GM11168 (cell line): Measurements from ENCODE around the gene DOCK11.
"Not testable (repeated sequence)": the region's sequence is repeated elsewhere in the genome, so short reads cannot be mapped to it uniquely, and the experiment has no call there.

Experiments used
- in situ Hi-C: fragments of 300-500 bp; cut with MboI; formaldehyde crosslinking; loops from one replicate; pipeline ENCODE4 v1.12.0; 2022; ENCODE audit warnings: low sequenced_read_pairs; ENCODE audit not compliant: unreplicated experiment

DOCK11 gene

DNA sequence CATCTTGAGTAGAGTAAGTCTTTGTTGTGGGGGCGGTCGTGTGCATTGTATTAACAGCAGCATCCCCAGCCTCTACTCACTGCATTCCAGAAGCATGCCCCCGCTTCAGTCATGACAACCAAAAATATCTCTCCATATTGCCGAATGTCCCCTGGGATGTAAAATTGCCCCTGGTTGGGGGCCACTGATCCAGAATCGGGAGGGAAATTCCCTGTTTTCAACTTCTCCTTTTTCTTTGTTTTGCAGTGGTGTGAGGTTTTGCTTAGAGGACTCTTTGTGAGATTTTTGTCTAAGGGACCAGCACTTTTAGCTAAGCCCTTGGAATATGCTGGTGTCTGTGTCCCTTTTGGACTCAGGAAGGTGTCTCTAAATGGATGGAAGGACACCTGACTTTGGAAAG, 228.8 kb downstream of the DOCK11 start:
- in situ Hi-C loops: no loop called here

DNA sequence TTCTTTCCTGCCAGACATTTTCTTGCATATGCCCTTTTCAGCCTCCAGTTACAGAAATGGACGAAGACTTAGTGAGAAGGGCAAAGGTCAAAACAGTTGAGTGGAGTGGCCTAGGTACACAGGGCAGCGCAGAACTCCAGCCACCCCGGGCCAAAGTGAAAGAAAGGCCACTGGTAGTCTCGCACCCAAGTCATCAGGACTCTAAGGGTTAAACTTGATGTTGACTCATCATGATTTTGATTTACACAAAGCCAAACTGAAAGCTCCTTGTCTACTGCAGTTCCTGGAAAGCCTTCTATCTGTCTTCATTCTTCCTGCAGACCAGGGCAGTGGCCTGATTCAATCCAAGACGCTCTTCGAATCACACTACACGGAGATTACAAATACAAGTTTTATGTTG, 229.2 kb downstream of the DOCK11 start:
- in situ Hi-C loops: no loop called here

DNA sequence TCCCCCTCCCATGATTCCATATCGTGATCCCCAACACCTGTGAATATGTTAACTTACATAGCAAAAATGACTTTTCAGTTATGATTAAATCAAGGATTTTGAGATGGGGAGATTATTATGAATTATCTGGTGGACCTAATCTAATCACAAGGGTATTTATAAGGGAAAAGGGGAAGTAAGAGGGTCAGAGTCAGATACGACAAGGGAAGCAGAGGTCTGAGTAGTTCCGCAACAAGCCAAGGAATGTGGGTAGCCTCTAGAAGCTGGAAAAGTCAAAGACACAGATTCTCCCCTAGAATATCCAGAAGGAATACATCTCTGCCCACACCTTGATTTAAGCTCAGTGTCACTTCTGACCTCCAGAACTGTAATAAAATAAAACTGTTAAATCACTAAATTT, 230.8 kb downstream of the DOCK11 start:
- in situ Hi-C loops: no loop called here

DNA sequence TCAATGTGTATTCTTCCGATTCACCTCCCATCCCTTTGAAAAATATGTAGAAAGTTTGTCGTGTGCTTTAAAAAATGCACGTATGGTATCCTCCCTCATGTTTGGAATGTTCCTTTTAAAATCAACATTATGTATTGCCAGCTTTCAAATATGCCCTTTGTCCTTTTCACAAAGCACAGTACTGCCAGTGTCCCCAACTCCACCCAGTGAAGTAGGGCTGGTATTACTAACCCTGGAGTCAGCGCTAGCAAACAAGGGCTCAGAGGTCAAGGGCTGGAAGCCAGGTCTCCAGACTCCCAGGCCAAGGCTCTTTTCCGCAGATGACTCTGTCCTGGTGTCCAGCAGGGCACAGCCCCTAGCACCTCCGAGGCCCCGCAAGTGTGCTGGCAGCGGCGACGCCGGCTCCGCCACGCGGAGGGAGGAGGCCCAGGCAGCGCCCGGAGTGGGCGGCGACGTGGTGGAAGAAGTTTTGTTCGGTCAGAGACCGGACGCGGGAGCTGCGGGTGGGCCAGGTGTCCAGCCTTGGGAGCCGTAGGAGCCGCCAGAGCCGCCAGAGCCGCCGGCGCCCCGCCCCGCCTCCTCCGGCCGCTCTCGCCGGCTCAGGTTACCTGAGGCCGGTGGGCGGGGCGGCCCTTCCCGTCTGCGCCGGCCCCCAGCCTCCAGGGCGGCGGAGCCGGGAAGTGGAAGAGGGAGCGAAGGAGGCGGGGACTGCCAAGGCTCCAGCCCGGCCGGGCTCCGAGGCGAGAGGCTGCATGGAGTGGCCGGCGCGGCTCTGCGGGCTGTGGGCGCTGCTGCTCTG, 231.5 kb downstream of the DOCK11 start, which contains the start of gene IL13RA1:
Gene IL13RA1, plus strand, starts transcription at position 720 of the 799 bp plus-strand sequence. Its CDS starts 33 bp downstream, at position 753.
- in situ Hi-C loops: no loop called here

DNA sequence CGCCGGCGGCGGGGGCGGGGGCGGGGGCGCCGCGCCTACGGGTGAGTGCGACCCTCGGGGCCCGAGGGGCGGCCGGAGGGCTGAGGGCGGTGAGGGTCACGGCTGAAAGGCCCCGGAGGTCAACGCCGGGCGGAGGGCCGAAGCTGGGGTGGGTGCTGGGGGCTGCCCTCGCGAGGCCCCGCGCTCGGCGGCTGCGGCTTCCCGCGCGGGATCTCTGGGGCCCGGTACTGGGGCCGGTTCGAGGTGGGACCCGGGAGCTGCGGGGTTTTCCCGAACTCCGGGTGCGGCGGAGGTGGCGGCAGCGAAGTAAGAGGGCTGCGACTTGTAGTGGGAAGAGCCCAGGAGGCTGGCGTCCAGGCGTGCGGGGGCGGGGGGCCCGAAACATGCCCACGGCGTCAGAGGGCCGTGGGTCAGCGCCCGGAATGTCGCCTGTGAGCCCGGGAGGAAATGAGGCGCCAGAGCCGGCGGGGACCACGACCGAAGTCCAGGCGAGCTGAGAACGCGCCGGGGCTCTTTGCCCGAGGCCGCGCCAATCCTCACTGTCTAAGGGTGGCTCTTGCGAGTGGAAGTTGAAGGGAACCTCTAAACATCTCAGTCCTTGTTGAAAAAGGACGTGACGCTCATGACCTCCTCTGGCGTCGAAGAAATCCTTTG, 232.2 kb downstream of the DOCK11 start:
- in situ Hi-C loops: no loop called here

DNA sequence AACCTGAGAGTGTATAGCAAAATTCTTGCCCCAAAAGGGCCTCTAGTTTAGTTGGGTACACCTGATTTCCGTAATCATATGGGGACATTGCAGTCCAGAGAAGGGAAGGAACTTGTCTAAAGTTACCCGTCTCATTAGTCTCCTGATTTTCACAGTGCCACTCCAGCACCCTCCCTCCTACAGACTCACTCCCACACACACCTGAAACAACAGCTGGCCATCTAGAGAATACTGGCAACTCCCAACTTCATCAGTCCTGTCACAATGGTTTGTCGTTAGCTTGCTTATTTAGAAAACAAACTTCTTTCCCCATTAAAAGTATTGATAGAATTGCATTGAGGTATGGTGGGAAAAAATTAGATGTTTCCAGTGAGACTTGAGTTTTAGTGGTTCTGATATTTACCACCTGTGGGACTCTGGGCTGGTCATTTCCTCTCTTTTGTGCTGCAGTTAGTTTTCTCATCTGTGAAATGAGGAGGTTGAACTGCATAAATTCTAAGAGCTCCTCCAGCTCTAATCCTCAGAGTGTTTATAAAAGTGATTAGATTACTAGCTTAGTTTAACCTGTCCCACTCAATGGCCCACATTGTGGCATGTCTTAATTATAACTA, 233.5 kb downstream of the DOCK11 start:
- in situ Hi-C loops: no loop called here

DNA sequence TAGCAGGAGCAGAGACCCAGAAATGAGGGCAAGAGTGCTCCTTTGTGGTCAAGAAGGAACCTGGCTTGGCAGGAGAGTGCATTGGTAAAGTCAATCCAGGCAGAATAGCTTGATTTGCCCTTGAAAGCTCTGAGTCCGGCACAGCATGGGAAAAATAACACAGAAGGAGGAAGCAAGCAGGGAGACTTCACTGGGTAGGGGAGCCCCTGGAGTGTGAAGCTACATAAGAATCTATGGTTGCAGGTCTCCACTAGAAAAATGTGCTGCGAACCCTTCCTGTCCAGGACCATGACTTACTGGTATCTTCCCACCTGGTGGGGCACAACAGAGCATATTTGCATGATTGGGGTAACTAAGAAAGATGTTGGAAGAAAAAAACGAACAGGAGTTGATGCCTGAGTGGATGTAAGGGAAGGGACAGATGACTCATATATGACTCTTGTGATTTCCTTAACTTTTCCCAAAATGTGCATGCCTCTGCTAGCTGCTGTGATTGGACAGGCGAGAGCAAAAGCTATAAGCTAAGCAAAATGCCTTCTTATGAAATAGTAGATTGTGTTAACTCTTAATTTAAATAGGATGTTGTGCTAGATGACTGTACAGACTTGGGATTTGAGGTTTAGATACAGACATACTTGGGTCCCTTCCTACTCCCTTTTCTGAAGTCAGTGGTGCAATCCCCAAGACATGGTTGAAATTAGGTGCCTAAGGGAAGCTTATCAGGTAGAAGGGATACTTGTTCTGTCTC, 235.1 kb downstream of the DOCK11 start:
- in situ Hi-C loops: no loop called here

DNA sequence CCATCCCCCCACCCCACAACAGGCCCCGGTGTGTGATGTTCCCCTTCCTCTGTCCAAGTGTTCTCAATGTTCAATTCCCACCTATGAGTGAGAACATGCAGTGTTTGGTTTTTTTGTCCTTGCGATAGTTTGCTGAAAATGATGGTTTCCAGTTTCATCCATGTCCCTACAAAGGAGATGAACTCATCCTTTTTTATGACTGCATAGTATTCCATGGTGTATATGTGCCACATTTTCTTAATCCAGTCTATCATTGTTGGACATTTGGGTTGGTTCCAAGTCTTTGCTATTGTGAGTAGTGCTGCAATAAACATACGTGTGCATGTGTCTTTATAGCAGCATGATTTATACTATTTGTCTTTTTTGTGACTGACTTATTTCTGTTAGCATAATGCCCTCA, 236.9 kb downstream of the DOCK11 start:
- in situ Hi-C loops: not testable (repeated sequence)

DNA sequence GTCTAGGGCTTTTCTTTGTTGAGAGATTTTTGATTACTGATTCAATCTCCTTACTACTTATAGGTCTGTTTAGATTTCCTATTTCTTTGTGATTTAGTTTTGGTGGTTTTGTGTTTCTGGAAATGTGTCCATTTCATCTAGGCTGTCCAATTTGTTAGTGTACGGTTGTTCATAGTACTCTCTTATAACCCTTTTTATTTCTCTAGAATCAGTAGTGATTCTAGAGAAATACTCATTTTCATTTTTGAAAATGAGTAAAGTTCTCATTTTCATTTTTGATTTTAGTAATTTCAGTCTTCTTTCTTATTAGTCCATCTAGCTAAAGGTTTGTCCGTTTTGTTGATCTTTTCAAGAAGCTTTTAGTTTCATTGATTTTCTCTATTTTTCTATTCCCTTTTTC, 239.3 kb downstream of the DOCK11 start:
- in situ Hi-C loops: no loop called here
